Measurements from ENCODE around the gene CD93.

DNA sequence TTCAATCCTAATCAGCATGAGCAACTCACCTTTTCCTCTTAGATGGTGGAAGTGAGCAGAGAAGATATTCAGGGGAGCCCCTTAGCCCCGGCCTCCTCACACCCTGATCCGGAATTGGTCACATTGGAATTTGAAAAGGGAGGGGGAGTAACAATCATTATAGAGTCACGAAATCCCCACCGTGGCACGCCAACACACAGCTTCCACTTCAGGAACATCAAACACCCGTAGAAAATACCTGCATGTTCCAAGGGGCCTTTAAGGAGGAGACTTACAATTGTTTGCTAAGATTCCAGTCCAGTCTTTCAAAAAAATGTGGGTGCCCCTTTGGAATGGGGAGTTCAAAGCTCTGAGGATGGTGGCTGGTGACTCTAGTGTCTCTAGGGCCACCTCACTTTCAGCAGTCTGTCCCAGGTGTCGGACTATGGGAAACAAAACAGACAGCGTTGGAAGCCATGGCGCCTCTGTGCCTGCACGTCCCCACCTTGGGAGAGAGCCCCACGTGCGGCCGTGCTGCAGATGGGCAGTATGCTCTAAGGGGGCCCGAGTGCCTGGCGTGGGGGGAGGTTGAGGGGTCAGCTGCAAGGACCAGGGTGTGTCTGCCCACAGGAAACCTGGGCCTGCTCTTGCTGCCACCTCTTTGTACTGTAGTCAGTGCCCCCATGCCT is 2.4 kb downstream of the CD93 start:
- TF ChIP-seq, protein P1, sequence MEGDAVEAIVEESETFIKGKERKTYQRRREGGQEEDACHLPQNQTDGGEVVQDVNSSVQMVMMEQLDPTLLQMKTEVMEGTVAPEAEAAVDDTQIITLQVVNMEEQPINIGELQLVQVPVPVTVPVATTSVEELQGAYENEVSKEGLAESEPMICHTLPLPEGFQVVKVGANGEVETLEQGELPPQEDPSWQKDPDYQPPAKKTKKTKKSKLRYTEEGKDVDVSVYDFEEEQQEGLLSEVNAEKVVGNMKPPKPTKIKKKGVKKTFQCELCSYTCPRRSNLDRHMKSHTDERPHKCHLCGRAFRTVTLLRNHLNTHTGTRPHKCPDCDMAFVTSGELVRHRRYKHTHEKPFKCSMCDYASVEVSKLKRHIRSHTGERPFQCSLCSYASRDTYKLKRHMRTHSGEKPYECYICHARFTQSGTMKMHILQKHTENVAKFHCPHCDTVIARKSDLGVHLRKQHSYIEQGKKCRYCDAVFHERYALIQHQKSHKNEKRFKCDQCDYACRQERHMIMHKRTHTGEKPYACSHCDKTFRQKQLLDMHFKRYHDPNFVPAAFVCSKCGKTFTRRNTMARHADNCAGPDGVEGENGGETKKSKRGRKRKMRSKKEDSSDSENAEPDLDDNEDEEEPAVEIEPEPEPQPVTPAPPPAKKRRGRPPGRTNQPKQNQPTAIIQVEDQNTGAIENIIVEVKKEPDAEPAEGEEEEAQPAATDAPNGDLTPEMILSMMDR (IDR thresholded peaks at IDR 0.05) = no peak
- TF ChIP-seq POLR2A (IDR thresholded peaks at IDR 0.05) = no peak
- TF ChIP-seq POLR2AphosphoS5 (IDR thresholded peaks at IDR 0.05) = no peak

Data from transverse colon (tissue), 4 donors.